Measurements from ENCODE around the gene NENF. TPM values are rescaled to one million over a fixed set of nuclear protein-coding genes. Genes with fewer than 3 reads are reported as not detected.

Gene NENF
- polyA plus RNA-seq, 1 experiment: 73.4 TPM

DNA sequence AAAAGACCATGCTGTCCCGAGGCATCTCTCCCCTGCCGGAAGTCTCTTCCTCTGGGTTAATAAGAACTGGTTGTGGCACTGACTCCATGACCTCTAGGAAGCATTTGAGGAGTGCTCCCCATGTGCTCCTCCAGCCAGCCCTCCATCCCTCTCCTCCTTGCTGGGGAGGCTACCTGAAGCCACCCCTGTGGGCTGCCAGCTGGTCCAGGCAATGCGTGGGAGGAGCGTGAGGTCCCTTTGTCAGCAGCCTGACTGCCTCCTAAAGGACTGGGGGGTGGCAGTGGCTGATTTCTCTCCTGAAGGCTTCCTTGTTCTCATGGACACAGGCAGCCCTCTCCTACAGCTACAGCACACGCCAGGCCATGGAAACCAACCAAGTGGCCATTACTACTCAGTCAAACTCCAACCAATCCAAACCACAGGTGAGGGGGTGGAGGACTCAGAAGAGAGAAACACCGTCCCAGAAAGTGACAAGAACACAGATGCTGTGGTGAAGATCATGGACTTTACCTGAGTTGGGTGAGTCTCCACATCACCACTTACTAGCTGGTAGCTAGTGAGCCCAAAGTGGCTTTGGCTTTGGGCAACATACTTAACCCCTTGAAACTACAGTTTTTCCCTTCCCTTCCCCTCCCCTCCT lies 35.2 kb downstream of the NENF start:
- Histone ChIP-seq H3K27ac (ENCODE audit: low read depth, low read length) (peak overlapping the region; percentile 31), H3K27me3 (ENCODE audit: control insufficient read depth, insufficient read depth, low read length) (peaks cover under 1% of the 10 kb centered on the region), H3K9me3 (ENCODE audit: control insufficient read depth, insufficient read depth, low read length) (no peaks in the 10 kb centered on the region), H3K4me3 (ENCODE audit: low read depth, low read length) (no peak overlapping the region)
- TF ChIP-seq, protein P1, sequence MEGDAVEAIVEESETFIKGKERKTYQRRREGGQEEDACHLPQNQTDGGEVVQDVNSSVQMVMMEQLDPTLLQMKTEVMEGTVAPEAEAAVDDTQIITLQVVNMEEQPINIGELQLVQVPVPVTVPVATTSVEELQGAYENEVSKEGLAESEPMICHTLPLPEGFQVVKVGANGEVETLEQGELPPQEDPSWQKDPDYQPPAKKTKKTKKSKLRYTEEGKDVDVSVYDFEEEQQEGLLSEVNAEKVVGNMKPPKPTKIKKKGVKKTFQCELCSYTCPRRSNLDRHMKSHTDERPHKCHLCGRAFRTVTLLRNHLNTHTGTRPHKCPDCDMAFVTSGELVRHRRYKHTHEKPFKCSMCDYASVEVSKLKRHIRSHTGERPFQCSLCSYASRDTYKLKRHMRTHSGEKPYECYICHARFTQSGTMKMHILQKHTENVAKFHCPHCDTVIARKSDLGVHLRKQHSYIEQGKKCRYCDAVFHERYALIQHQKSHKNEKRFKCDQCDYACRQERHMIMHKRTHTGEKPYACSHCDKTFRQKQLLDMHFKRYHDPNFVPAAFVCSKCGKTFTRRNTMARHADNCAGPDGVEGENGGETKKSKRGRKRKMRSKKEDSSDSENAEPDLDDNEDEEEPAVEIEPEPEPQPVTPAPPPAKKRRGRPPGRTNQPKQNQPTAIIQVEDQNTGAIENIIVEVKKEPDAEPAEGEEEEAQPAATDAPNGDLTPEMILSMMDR (IDR thresholded peaks at IDR 0.05; ENCODE audit: low read depth, low read length): no peak
- ChIA-PET CTCF (interaction anchor here (1.2 to 9.0 kb wide), 2 partner anchors 10 to 12 kb away, joined by 4 to 113 read pairs; no protein-coding TSS in a partner anchor), POLR2A (no interaction called here)
- DNase-seq (ENCODE audit: low read depth, low spot score): no peak

DNA sequence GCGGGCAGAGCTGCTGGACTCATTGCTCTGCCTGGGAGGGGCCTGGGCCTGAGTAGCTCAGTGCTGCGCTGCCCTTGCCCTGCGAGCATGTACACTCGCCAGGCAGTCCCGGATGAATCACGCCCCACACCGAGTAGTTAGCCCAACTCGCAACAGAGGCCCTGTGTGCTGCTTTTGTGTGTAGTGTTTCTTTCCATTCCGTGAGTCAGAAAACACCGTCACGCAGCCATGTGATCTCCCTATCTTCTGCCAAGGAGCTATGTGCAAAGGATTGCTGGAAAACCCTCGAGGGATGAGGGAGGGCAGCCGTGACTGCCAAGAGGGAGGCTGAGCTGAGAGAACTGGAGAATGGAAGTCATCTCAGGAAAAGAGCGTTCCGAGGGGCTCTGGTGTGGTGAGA lies 37.3 kb downstream of the NENF start:
- TF ChIP-seq, protein P1 (IDR thresholded peaks at IDR 0.05; ENCODE audit: low read depth, low read length): no peak
- no peaks in the 10 kb centered on the region for H3K9me3 ChIP-seq (ENCODE audit: control insufficient read depth, insufficient read depth, low read length)
- H3K27ac ChIP-seq (ENCODE audit: low read depth, low read length): peak overlapping the region; percentile 91
- H3K4me3 ChIP-seq (ENCODE audit: low read depth, low read length): no peak overlapping the region
- DNase-seq (ENCODE audit: low read depth, low spot score): peak; percentile 96
- ChIA-PET POLR2A (interaction anchor here (0.7 to 1.7 kb wide), 3 partner anchors 97 to 138 kb away, joined by 3 to 15 read pairs (median 4); partner anchors contain the start of gene ATF3), CTCF (interaction anchor here (0.8 to 9.0 kb wide), 8 partner anchors 8 to 790 kb away, joined by 3 to 113 read pairs (median 4); no protein-coding TSS in a partner anchor)
- H3K27me3 ChIP-seq (ENCODE audit: control insufficient read depth, insufficient read depth, low read length): peaks cover 5% of the 10 kb centered on the region

DNA sequence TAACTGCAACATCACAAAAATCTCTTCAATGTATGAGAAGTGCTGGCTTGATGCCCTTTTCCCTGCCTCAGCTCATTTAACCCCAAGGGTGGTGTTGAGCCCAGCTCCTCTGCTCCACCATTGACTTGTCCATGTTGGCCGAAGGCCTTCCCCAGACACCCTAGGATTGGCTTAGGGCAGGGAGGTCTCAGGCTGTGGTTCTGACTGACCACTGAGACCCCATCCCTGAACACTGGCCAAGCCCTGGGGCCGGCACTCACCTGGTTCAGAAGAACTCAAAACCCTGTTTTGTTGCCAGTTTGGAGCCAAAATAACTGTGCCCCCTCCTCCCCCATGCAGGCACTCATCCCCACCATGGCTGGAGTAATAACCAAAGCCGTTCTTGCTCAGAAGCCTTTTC lies 38.6 kb downstream of the NENF start:
- H3K9me3 ChIP-seq (ENCODE audit: control insufficient read depth, insufficient read depth, low read length): no peaks in the 10 kb centered on the region
- peaks cover 9% of the 10 kb centered on the region for H3K27me3 ChIP-seq (ENCODE audit: control insufficient read depth, insufficient read depth, low read length)
- H3K4me3 ChIP-seq (ENCODE audit: low read depth, low read length): no peak overlapping the region
- no peak for DNase-seq (ENCODE audit: low read depth, low spot score)
- TF ChIP-seq, protein P1 (IDR thresholded peaks at IDR 0.05; ENCODE audit: low read depth, low read length): no peak
- no peak overlapping the region for H3K27ac ChIP-seq (ENCODE audit: low read depth, low read length)
- CTCF ChIA-PET: interaction anchor here (1.2 to 9.0 kb wide), 3 partner anchors 9 to 15 kb away, joined by 4 to 113 read pairs (median 4); no protein-coding TSS in a partner anchor
- POLR2A ChIA-PET: no interaction called here

DNA sequence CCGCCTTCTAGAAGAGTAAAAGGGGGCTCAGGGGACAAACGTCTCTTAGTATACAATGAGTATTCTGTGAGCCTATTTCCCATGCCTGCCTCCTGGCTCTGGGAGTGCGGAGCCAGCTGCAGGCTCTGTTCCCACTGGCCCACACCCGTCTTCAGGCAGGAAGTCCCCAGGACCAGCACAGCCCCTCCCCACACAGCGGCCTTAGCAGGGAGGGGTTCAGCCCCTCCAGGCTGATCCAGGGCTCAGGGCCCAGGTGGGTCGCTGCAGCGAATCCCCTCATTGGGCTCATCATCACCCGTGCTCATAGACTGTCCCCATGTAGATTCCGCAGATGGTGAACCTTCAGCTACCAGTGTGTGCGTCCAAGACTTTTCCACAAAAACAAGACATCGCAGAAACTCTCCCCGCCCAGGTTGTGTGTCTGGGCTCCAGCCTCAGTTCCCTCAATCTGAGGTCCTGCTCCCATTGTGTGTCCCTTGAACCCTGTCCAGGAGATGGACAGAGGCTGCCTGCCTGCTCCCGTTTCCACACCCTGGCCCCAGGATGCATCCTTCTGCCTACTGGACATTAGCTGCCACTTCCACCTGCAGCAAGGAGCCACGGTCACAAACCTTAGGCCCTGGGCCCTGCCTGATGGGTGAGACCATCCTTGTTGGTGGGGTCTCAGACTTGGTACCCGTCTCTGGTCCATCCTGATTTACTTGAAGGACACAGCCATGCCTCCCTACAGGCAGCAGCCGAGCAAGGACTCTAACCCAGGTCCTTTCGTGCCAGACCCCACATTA lies 39.4 kb downstream of the NENF start:
- no peak overlapping the region for H3K27ac ChIP-seq (ENCODE audit: low read depth, low read length)
- TF ChIP-seq, protein P1 (IDR thresholded peaks at IDR 0.05; ENCODE audit: low read depth, low read length): no peak
- no peaks in the 10 kb centered on the region for H3K9me3 ChIP-seq (ENCODE audit: control insufficient read depth, insufficient read depth, low read length)
- POLR2A ChIA-PET: no interaction called here
- CTCF ChIA-PET: interaction anchor here (1.3 to 9.0 kb wide), 2 partner anchors 16 kb away, joined by 7 to 113 read pairs; no protein-coding TSS in a partner anchor
- no peak for DNase-seq (ENCODE audit: low read depth, low spot score)
- peaks cover 9% of the 10 kb centered on the region for H3K27me3 ChIP-seq (ENCODE audit: control insufficient read depth, insufficient read depth, low read length)
- H3K4me3 ChIP-seq (ENCODE audit: low read depth, low read length): no peak overlapping the region

DNA sequence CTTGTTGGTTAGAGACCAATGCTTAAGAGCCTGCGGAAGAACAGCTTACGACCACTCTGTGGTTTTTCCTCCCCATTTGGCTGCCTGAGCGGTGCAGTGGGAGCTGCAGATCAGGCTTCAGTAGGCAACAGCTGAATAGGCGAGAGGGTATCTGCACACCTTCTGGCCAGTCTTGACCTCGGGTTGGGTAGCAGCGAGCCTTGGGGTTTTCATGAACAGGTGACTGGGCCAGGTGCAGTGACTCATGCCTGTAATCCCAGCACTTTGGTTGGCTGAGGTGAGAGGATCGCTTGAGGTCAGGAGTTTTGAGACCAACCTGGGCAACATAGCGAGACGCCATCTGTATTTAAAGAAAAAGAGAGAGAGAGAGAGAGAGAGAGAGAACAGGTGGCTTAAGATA lies 41.0 kb downstream of the NENF start:
- no peak for DNase-seq (ENCODE audit: low read depth, low spot score)
- Histone ChIP-seq H3K27me3 (ENCODE audit: control insufficient read depth, insufficient read depth, low read length) (peaks cover 10% of the 10 kb centered on the region), H3K4me3 (ENCODE audit: low read depth, low read length) (no peak overlapping the region), H3K9me3 (ENCODE audit: control insufficient read depth, insufficient read depth, low read length) (no peaks in the 10 kb centered on the region), H3K27ac (ENCODE audit: low read depth, low read length) (no peak overlapping the region)
- TF ChIP-seq, protein P1 (IDR thresholded peaks at IDR 0.05; ENCODE audit: low read depth, low read length): no peak
- ChIA-PET POLR2A (no interaction called here), CTCF (interaction anchor here (1.3 kb wide), 1 partner anchor 18 kb away, joined by 7 read pairs; no protein-coding TSS in a partner anchor)

All from AG04450 (cell line).